Gastrocnemius medialis (tissue), 4 donors: ENCODE measurements around the gene SELL. TPM values are rescaled to one million over a fixed set of nuclear protein-coding genes. Genes with fewer than 3 reads are reported as not detected.
"Not testable (repeated sequence)": the region's sequence is repeated elsewhere in the genome, so short reads cannot be mapped to it uniquely, and the experiment has no call there.

Experiments
- ATAC-seq, 2 donors: fragments of 150-250 bp; one replicate each; pipeline ENCODE4 v1.9.1; 2016
- DNase-seq, 2 donors: peaks; one replicate each; pipeline ENCODE4 v3.0.0-alpha.2; 2019
- H3K27ac ChIP-seq, 4 donors: fragments of 200-600 bp; sonication (generic); 1 replicate in 1 of 4; 2 replicates in 3 of 4; pipeline ENCODE4 v1.5.1; 2016 to 2018; ENCODE audit warnings: mild to moderate bottlenecking in 2 of 4, moderate library complexity in 1 of 4
- H3K27me3 ChIP-seq, 3 donors: fragments of 200-600 bp; sonication (generic) in 2 of 3; 1 replicate in 1 of 3; 2 replicates in 2 of 3; pipeline versions ENCODE4 v1.5.1 to v1.6.0; 2016 to 2019; ENCODE audit warnings: mild to moderate bottlenecking in 1 of 3, moderate library complexity in 1 of 3
- H3K36me3 ChIP-seq, 2 donors: fragments of 200-600 bp; sonication (generic) in 1 of 2; one replicate each; pipeline ENCODE4 v1.5.1; 2017 to 2018
- H3K4me1 ChIP-seq, 2 donors: fragments of 200-600 bp; sonication (generic) in 1 of 2; one replicate each; pipeline ENCODE4 v1.5.1; 2016 to 2017; ENCODE audit warnings: mild to moderate bottlenecking in 2 of 2
- H3K4me3 ChIP-seq, 4 donors: fragments of 200-600 bp; sonication (generic) in 3 of 4; 1 replicate in 1 of 4; 2 replicates in 3 of 4; pipeline ENCODE4 v1.5.1; 2016 to 2019; ENCODE audit warnings: mild to moderate bottlenecking in 2 of 4
- H3K9me3 ChIP-seq, 3 donors: fragments of 200-600 bp; sonication (generic) in 2 of 3; 1 replicate in 1 of 3; 2 replicates in 2 of 3; pipeline ENCODE4 v1.5.1; 2016 to 2019
- POLR2A ChIP-seq, 2 donors: fragments of 450-650 bp; IDR thresholded peaks; one replicate each; pipeline ENCODE4 v1.6.1; 2017; ENCODE audit warnings: antibody characterized with exemption in 2 of 2, mild to moderate bottlenecking in 2 of 2, moderate library complexity in 2 of 2
- in situ Hi-C, 4 donors: fragments of 200-750 bp; cut with MboI; loops; one replicate each; pipeline versions ENCODE4 v1.15.0 to v1.8.0; 2017; ENCODE audit warnings: low sequenced_read_pairs in 4 of 4
- intact Hi-C: fragments of 100-400 bp; cut with DNase I; formaldehyde crosslinking; loops from one replicate; pipeline ENCODE4 v1.15.1; 2023; ENCODE audit warnings: low total_unique reads
- total RNA-seq, 4 donors: library from RNA; depleted of rRNA; stranded (reverse); fragments of >200 nt; gene quantifications; one replicate each; pipeline versions ENCODE4 v1.1.0 to v1.2.3, GENCODE V29; 2016
- TF ChIP-seq, protein P1 (sequence below), 5 experiments: fragments of 450-650 bp in 3 of 5; fragments of 200-600 bp in 2 of 5; sonication (generic) in 2 of 5; IDR thresholded peaks in 4 of 5; conservative IDR thresholded peaks in 1 of 5; 1 replicate in 4 of 5; 2 replicates in 1 of 5; pipeline ENCODE4 v1.5.1; 2016 to 2019; ENCODE audit warnings: antibody characterized with exemption in 5 of 5, mild to moderate bottlenecking in 3 of 5, moderate library complexity in 3 of 5

Gene SELL
- total RNA-seq, 4 donors from 2014 or later = 0.24 to 0.72 (median 0.55) TPM; not detected in 1

DNA sequence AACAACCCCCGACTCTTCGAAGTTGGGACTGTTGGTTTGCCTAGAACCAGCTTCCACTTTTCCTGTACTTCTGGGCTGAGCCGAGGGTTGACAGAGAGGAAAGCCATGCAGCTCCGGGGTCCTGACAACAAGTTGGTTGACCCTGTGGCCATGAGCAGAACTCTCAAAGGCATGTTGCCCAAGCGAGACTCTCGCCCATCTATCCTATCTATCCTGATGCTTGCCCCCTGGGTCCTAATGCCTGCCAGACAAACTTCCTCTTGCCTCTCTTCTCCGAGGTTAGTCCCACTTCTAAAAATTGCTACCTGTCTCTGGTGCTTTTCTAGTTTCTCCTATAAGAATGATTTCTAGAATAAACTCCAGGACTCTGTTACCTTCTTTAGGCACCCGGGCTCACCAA is 48.7 kb downstream of the SELL start:
- in situ Hi-C loops, intact Hi-C loops, DNase-seq, H3K4me3 ChIP-seq, H3K9me3 ChIP-seq, H3K27ac ChIP-seq, H3K27me3 ChIP-seq, H3K36me3 ChIP-seq, ATAC-seq, H3K4me1 ChIP-seq: not testable (repeated sequence)

DNA sequence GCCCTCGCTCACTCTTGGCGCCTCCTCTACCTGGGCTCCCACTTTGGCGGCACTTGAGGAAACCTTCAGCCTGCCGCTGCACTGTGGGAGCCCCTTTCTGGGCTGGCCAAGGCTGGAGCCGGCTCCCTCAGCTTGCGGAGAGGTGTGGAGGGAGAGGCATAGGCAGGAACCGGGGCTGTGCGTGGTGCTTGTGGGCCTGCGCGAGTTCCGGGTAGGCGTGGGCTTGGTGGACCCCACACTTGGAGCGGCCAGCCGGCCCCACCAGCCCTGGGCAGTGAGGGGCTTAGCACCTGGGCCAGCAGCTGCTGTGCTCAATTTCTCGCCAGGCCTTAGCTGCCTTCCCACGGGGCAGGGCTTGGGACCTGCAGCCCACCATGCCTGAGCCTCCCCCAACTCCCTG is 50.4 kb downstream of the SELL start:
- H3K27ac ChIP-seq, H3K27me3 ChIP-seq, intact Hi-C loops, H3K4me1 ChIP-seq, H3K4me3 ChIP-seq, DNase-seq, ATAC-seq, in situ Hi-C loops, H3K9me3 ChIP-seq, H3K36me3 ChIP-seq: not testable (repeated sequence)

DNA sequence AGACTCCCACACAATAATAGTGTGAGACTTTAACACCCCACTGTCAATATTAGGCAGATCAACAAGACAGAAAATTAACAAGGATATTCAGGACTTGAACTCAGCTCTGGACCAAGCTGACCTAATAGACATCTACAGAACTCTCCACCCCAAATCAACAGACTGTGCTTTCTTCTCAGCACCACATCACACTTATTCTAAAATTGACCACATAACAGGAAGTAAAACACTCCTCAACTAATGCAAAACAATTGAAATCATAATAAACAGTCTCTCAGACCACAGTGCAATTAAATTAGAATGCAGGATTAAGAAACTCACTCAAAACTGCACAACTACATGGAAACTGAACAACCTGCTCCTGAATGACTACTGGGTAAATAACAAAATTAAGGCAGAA is 52.6 kb downstream of the SELL start:
- in situ Hi-C loops, H3K9me3 ChIP-seq, DNase-seq, intact Hi-C loops, H3K4me3 ChIP-seq, ATAC-seq, H3K27me3 ChIP-seq, H3K4me1 ChIP-seq, H3K36me3 ChIP-seq, H3K27ac ChIP-seq: not testable (repeated sequence)

DNA sequence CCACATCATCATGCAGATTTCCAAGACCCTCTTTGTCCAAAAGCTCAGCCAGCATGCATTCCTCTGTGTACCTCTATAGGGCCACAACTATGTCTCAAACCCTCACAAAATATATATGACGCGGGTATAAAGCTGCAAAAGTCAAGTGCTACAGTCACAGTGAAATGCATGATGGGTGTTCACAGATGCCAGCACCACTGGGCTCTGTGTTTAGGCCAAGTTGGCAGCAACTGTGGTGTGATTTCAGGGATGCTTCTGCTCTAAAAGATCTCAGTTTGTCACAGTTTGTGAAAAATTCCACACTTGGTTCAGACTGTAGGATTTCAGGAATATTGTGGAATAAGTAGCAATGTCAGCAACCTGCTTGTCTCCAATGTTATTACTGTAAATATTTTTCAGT is 57.5 kb downstream of the SELL start:
- TF ChIP-seq, protein P1, sequence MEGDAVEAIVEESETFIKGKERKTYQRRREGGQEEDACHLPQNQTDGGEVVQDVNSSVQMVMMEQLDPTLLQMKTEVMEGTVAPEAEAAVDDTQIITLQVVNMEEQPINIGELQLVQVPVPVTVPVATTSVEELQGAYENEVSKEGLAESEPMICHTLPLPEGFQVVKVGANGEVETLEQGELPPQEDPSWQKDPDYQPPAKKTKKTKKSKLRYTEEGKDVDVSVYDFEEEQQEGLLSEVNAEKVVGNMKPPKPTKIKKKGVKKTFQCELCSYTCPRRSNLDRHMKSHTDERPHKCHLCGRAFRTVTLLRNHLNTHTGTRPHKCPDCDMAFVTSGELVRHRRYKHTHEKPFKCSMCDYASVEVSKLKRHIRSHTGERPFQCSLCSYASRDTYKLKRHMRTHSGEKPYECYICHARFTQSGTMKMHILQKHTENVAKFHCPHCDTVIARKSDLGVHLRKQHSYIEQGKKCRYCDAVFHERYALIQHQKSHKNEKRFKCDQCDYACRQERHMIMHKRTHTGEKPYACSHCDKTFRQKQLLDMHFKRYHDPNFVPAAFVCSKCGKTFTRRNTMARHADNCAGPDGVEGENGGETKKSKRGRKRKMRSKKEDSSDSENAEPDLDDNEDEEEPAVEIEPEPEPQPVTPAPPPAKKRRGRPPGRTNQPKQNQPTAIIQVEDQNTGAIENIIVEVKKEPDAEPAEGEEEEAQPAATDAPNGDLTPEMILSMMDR (IDR thresholded peaks at IDR 0.05 in 4 of 5, conservative IDR thresholded peaks at IDR 0.05 in 1 of 5) = no peak
- TF ChIP-seq POLR2A (IDR thresholded peaks at IDR 0.05) = no peak
- Histone ChIP-seq H3K36me3 (no peaks in the 10 kb centered on the region), H3K4me1 (no peaks in the 10 kb centered on the region), H3K4me3 (no peak overlapping the region), H3K27ac (no peak overlapping the region), H3K9me3 (no peaks in the 10 kb centered on the region), H3K27me3 (no peaks in the 10 kb centered on the region)
- in situ Hi-C loops = no loop called here
- intact Hi-C loops = no loop called here
- ATAC-seq = no peak
- no peak for DNase-seq

DNA sequence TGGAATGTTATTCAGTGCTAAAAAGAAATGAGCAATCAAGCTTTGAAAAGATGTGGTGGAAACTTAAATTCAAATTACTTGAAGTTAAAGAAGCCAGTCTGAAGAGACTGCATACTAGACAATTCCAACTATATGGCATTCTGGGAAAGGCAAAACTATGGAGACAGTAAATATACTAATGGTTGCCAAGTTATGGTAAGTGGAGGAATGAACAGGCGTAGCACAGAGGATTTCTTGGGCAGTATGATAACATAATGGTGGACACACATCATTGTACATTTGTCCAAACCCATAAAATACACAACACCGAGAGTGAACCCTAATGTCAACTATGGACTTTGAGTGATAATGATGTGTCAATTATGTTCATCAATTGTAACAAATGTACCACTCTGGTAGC is 60.4 kb downstream of the SELL start:
- TF ChIP-seq, protein P1 (IDR thresholded peaks at IDR 0.05 in 4 of 5, conservative IDR thresholded peaks at IDR 0.05 in 1 of 5) = no peak
- TF ChIP-seq POLR2A (IDR thresholded peaks at IDR 0.05) = no peak
- ATAC-seq (no peak), DNase-seq (no peak)
- Histone ChIP-seq H3K4me3 (no peak overlapping the region), H3K4me1 (no peaks in the 10 kb centered on the region), H3K9me3 (no peaks in the 10 kb centered on the region), H3K36me3 (no peaks in the 10 kb centered on the region), H3K27me3 (no peaks in the 10 kb centered on the region), H3K27ac (no peak overlapping the region)
- in situ Hi-C loops (no loop called here), intact Hi-C loops (no loop called here)

DNA sequence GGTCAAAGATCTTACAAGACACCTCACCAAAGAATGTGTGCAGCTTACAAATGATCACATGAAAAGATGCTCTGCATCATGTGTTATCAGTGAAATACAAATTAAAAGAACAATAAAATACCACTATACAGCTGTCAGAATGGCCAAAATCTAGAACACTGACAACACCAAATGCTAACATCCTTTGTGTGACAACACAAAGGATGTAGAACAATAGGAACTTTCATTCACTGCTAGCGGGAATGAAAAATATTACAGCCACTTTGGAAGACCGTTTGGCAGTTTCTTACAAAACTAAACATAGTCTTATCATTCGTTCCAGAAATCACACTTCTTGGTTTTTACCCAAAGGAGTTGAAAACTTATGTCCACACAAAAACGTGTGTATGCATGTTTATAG is 60.9 kb downstream of the SELL start:
- ATAC-seq = no peak
- Histone ChIP-seq H3K4me1 (no peaks in the 10 kb centered on the region), H3K9me3 (no peaks in the 10 kb centered on the region), H3K27ac (no peak overlapping the region), H3K36me3 (no peaks in the 10 kb centered on the region), H3K27me3 (no peaks in the 10 kb centered on the region), H3K4me3 (no peak overlapping the region)
- TF ChIP-seq POLR2A (IDR thresholded peaks at IDR 0.05) = no peak
- TF ChIP-seq, protein P1 (IDR thresholded peaks at IDR 0.05 in 4 of 5, conservative IDR thresholded peaks at IDR 0.05 in 1 of 5) = no peak
- in situ Hi-C loops = no loop called here
- no peak for DNase-seq
- intact Hi-C loops = no loop called here
